GM12878 (cell line): ENCODE data around the gene PLA2G15.

Experiments used
- BACH1 ChIP-seq: fragments of 450-650 bp; IDR thresholded peaks from 2 replicates; pipeline ENCODE4 v1.6.1; 2017; ENCODE audit warnings: mild to moderate bottlenecking, borderline replicate concordance
- EP300 ChIP-seq, 2 experiments: fragments of 150-350 bp in 1 of 2; IDR thresholded peaks; 2 replicates each; pipeline ENCODE4 v1.6.1; 2011 to 2012; ENCODE audit warnings: low read depth in 2 of 2, low read length in 2 of 2, borderline replicate concordance in 1 of 2, improper control_type of control experiment in 1 of 2, inconsistent platforms in 1 of 2; ENCODE audit not compliant: control insufficient read depth in 1 of 2
- KAT2A ChIP-seq: conservative IDR thresholded peaks from 2 replicates; pipeline ENCODE4 v1.6.1; 2011; ENCODE audit warnings: low read depth, low read length; ENCODE audit not compliant: control insufficient read depth
- KDM1A ChIP-seq: fragments of 200-600 bp; sonication (generic); IDR thresholded peaks from 2 replicates; pipeline ENCODE4 v1.6.1; 2016; ENCODE audit warnings: borderline replicate concordance
- MXI1 ChIP-seq: fragments of 150-350 bp; IDR thresholded peaks from 2 replicates; pipeline ENCODE4 v1.6.1; 2011; ENCODE audit warnings: low read depth, mild to moderate bottlenecking, inconsistent platforms, low read length, improper control_type of control experiment
- NFXL1 ChIP-seq: fragments of 450-650 bp; IDR thresholded peaks from 2 replicates; pipeline ENCODE4 v1.6.1; 2017; ENCODE audit warnings: antibody characterized with exemption, mild to moderate bottlenecking, borderline replicate concordance
- NR2F1 ChIP-seq: fragments of 450-650 bp; conservative IDR thresholded peaks from 2 replicates; pipeline ENCODE4 v1.6.1; 2017; ENCODE audit warnings: mild to moderate bottlenecking
- POLR2A ChIP-seq: IDR thresholded peaks from 2 replicates; pipeline ENCODE4 v1.6.1; 2011; ENCODE audit warnings: low read depth, mild to moderate bottlenecking, low read length
- TARDBP ChIP-seq: IDR thresholded peaks from 2 replicates; pipeline ENCODE4 v1.6.1; 2016; ENCODE audit warnings: borderline replicate concordance
- YY1 ChIP-seq: IDR thresholded peaks from 2 replicates; pipeline ENCODE4 v1.6.1; 2011; ENCODE audit warnings: low read depth, mild to moderate bottlenecking, low read length
- TF ChIP-seq, protein P1 (sequence below), 3 experiments: IDR thresholded peaks in 2 of 3; conservative IDR thresholded peaks in 1 of 3; 2 replicates each; pipeline ENCODE4 v1.5.1; 2011; ENCODE audit warnings: low read depth in 3 of 3, low read length in 3 of 3, mild to moderate bottlenecking in 3 of 3, control low read depth in 2 of 3, moderate library complexity in 2 of 3, inconsistent platforms in 1 of 3, mixed read lengths in 1 of 3; ENCODE audit not compliant: control insufficient read depth in 2 of 3, insufficient read depth in 1 of 3; ENCODE audit errors: extremely low read depth in 1 of 3
- TF ChIP-seq, protein P2 (sequence below): fragments of 450-650 bp; IDR thresholded peaks from 2 replicates; pipeline ENCODE4 v1.6.1; 2017; ENCODE audit warnings: mild to moderate bottlenecking, low read depth, inconsistent platforms; ENCODE audit not compliant: poor library complexity, severe bottlenecking
- TF ChIP-seq, protein P3 (sequence below): IDR thresholded peaks from 2 replicates; pipeline ENCODE4 v1.6.1; 2012; ENCODE audit warnings: low read depth, low read length, improper control_type of control experiment
- TF ChIP-seq, protein P4 (sequence below): IDR thresholded peaks from 2 replicates; pipeline ENCODE4 v1.6.1; 2012; ENCODE audit warnings: mild to moderate bottlenecking, low read depth, low read length

DNA sequence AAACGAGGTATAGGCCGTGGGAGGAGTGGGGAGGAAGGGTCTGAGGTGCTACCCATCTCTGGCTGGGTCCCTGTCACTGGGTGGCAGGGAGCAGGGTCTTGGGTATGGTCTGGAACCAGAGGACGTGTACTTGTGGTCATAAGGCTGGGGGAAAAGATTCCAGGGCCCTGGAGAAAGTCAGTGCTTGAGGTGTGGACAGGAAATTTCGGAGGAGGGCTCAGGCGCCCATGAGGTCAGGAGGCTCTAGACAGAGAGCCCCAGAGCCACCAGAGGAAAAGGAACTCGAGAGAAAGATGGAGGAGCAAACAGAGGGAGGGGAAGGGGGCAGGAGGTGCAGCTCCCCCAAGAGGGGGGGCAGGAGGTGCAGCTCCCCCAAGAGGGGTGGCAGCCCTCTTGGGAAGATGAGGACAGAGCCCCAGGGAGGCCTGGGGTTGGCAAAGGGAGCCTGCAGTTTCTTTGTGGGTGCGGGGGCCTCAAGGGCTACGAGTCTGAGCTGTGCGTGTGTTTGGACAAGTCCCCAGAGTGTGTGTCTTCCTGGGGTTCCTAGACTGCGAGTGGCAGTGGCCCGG lies 18.5 kb downstream of the PLA2G15 start:
- TF ChIP-seq KDM1A: no peak
- no peak for TF ChIP-seq EP300 (IDR thresholded peaks at IDR 0.05; ENCODE audit: borderline replicate concordance in 1 of 2, control insufficient read depth in 1 of 2, low read depth in 2 of 2, low read length in 2 of 2)
- TF ChIP-seq, protein P1, sequence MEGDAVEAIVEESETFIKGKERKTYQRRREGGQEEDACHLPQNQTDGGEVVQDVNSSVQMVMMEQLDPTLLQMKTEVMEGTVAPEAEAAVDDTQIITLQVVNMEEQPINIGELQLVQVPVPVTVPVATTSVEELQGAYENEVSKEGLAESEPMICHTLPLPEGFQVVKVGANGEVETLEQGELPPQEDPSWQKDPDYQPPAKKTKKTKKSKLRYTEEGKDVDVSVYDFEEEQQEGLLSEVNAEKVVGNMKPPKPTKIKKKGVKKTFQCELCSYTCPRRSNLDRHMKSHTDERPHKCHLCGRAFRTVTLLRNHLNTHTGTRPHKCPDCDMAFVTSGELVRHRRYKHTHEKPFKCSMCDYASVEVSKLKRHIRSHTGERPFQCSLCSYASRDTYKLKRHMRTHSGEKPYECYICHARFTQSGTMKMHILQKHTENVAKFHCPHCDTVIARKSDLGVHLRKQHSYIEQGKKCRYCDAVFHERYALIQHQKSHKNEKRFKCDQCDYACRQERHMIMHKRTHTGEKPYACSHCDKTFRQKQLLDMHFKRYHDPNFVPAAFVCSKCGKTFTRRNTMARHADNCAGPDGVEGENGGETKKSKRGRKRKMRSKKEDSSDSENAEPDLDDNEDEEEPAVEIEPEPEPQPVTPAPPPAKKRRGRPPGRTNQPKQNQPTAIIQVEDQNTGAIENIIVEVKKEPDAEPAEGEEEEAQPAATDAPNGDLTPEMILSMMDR (IDR thresholded peaks at IDR 0.05 in 2 of 3, conservative IDR thresholded peaks at IDR 0.05 in 1 of 3; ENCODE audit: control insufficient read depth in 2 of 3, extremely low read depth in 1 of 3, insufficient read depth in 1 of 3, low read depth in 3 of 3, low read length in 3 of 3): no peak; a peak in 1 of 6 replicates
- no peak for TF ChIP-seq NR2F1
- TF ChIP-seq, protein P2, sequence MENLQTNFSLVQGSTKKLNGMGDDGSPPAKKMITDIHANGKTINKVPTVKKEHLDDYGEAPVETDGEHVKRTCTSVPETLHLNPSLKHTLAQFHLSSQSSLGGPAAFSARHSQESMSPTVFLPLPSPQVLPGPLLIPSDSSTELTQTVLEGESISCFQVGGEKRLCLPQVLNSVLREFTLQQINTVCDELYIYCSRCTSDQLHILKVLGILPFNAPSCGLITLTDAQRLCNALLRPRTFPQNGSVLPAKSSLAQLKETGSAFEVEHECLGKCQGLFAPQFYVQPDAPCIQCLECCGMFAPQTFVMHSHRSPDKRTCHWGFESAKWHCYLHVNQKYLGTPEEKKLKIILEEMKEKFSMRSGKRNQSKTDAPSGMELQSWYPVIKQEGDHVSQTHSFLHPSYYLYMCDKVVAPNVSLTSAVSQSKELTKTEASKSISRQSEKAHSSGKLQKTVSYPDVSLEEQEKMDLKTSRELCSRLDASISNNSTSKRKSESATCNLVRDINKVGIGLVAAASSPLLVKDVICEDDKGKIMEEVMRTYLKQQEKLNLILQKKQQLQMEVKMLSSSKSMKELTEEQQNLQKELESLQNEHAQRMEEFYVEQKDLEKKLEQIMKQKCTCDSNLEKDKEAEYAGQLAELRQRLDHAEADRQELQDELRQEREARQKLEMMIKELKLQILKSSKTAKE: no peak
- no peak for TF ChIP-seq MXI1
- TF ChIP-seq YY1: no peak
- TF ChIP-seq BACH1: no peak
- TF ChIP-seq TARDBP: no peak
- TF ChIP-seq, protein P3, sequence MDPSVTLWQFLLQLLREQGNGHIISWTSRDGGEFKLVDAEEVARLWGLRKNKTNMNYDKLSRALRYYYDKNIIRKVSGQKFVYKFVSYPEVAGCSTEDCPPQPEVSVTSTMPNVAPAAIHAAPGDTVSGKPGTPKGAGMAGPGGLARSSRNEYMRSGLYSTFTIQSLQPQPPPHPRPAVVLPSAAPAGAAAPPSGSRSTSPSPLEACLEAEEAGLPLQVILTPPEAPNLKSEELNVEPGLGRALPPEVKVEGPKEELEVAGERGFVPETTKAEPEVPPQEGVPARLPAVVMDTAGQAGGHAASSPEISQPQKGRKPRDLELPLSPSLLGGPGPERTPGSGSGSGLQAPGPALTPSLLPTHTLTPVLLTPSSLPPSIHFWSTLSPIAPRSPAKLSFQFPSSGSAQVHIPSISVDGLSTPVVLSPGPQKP: no peak
- TF ChIP-seq, protein P4, sequence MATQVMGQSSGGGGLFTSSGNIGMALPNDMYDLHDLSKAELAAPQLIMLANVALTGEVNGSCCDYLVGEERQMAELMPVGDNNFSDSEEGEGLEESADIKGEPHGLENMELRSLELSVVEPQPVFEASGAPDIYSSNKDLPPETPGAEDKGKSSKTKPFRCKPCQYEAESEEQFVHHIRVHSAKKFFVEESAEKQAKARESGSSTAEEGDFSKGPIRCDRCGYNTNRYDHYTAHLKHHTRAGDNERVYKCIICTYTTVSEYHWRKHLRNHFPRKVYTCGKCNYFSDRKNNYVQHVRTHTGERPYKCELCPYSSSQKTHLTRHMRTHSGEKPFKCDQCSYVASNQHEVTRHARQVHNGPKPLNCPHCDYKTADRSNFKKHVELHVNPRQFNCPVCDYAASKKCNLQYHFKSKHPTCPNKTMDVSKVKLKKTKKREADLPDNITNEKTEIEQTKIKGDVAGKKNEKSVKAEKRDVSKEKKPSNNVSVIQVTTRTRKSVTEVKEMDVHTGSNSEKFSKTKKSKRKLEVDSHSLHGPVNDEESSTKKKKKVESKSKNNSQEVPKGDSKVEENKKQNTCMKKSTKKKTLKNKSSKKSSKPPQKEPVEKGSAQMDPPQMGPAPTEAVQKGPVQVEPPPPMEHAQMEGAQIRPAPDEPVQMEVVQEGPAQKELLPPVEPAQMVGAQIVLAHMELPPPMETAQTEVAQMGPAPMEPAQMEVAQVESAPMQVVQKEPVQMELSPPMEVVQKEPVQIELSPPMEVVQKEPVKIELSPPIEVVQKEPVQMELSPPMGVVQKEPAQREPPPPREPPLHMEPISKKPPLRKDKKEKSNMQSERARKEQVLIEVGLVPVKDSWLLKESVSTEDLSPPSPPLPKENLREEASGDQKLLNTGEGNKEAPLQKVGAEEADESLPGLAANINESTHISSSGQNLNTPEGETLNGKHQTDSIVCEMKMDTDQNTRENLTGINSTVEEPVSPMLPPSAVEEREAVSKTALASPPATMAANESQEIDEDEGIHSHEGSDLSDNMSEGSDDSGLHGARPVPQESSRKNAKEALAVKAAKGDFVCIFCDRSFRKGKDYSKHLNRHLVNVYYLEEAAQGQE: no peak
- TF ChIP-seq KAT2A: no peak
- no peak for TF ChIP-seq NFXL1
- no peak for TF ChIP-seq POLR2A
